WERI-Rb-1 (cell line): ENCODE data around the gene SKIC2.
"Not testable (repeated sequence)": the region's sequence is repeated elsewhere in the genome, so short reads cannot be mapped to it uniquely, and the experiment has no call there.

Experiments
- DNase-seq: peaks from one replicate; pipeline ENCODE4 v3.0.0-alpha.2; 2020
- H3K27ac ChIP-seq: fragments of 250-450 bp; sonication (Bioruptor Pico); 2 replicates; pipeline ENCODE4 v1.5.1; 2020; ENCODE audit warnings: mild to moderate bottlenecking, moderate library complexity
- H3K27me3 ChIP-seq: fragments of 250-450 bp; sonication (Bioruptor Pico); 2 replicates; pipeline ENCODE4 v1.5.1; 2021; ENCODE audit warnings: mild to moderate bottlenecking, low read depth, moderate library complexity; ENCODE audit not compliant: insufficient read depth, severe bottlenecking
- H3K36me3 ChIP-seq: fragments of 250-450 bp; sonication (Bioruptor Pico); 2 replicates; pipeline ENCODE4 v1.5.1; 2020; ENCODE audit warnings: mild to moderate bottlenecking, moderate library complexity
- H3K4me3 ChIP-seq: 2 replicates; pipeline ENCODE4 v1.5.1; 2011; ENCODE audit warnings: low read depth, mild to moderate bottlenecking, control low read depth, low read length
- H3K9me3 ChIP-seq: fragments of 250-450 bp; sonication (Bioruptor Pico); 2 replicates; pipeline ENCODE4 v1.5.1; 2021; ENCODE audit warnings: mild to moderate bottlenecking, moderate library complexity; ENCODE audit not compliant: severe bottlenecking
- CTCF ChIP-seq: IDR thresholded peaks from 2 replicates; pipeline ENCODE4 v1.5.1; 2011; ENCODE audit warnings: low read depth, mild to moderate bottlenecking, control low read depth, inconsistent platforms, low read length

Gene SKIC2

GRCh38 chr6:32007086-32007485, 48.1 kb downstream of the SKIC2 start:
- not testable (repeated sequence) for H3K4me3 ChIP-seq, H3K36me3 ChIP-seq, H3K9me3 ChIP-seq, H3K27ac ChIP-seq, H3K27me3 ChIP-seq
- TF ChIP-seq CTCF = 0 out of 2 replicates have a peak, but pooled peaks have one; percentile 13
- DNase-seq = peak; percentile 37

DNA sequence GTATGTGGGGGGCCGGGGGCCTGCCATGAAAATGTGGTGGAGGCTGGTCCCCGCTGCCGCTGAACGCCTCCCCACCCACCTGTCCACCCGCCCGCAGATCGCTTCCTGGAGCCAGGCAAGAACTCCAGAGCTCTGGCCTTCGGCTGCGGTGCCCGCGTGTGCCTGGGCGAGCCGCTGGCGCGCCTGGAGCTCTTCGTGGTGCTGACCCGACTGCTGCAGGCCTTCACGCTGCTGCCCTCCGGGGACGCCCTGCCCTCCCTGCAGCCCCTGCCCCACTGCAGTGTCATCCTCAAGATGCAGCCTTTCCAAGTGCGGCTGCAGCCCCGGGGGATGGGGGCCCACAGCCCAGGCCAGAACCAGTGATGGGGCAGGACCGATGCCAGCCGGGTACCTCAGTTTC, 49.1 kb downstream of the SKIC2 start:
- not testable (repeated sequence) for H3K9me3 ChIP-seq, H3K27ac ChIP-seq, H3K27me3 ChIP-seq, H3K36me3 ChIP-seq, H3K4me3 ChIP-seq
- DNase-seq = peak; percentile 7

- H3K9me3 ChIP-seq, H3K27me3 ChIP-seq, H3K36me3 ChIP-seq, H3K4me3 ChIP-seq: not testable (repeated sequence)
- DNase-seq = peak; percentile 98
- peak overlapping the region; percentile 49; the same call in 1 of the 2 replicates for H3K27ac ChIP-seq
Observed at GRCh38 chr6:32008616-32009015, 49.6 kb downstream of the SKIC2 start.

DNA sequence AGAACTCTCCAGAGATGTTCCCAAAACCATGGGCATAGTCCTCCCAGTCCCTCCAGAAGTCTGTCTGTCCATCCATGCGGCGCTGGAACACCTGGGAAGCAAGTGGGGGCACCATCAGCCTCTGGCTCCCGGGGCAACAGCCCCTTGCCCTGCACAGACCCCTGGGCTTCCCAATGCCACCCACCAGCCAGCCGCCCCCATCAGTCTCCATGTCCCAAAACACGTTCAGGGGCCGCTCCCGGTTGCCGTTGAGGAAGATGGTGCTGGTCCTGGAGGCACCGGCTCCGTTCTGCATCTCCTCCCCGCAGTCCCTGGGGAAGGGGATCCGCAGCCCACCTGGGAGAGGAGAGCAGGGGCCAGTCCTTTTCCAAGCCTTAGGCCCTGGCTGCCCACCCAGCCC, 50.6 kb downstream of the SKIC2 start:
- H3K9me3 ChIP-seq, H3K36me3 ChIP-seq, DNase-seq, H3K27ac ChIP-seq, H3K27me3 ChIP-seq, H3K4me3 ChIP-seq: not testable (repeated sequence)

- not testable (repeated sequence) for H3K27me3 ChIP-seq, H3K27ac ChIP-seq, H3K9me3 ChIP-seq, H3K36me3 ChIP-seq, H3K4me3 ChIP-seq
- DNase-seq = peak; percentile 7
Observed at GRCh38 chr6:32010856-32011530, 52.0 kb downstream of the SKIC2 start.

- H3K4me3 ChIP-seq, DNase-seq, H3K27ac ChIP-seq: not testable (repeated sequence)
Observed at GRCh38 chr6:32012941-32013617, 54.1 kb downstream of the SKIC2 start.

GRCh38 chr6:32013738-32014137, 54.8 kb downstream of the SKIC2 start:
- H3K27ac ChIP-seq, H3K36me3 ChIP-seq, H3K9me3 ChIP-seq, H3K27me3 ChIP-seq, DNase-seq, H3K4me3 ChIP-seq: not testable (repeated sequence)

More at GRCh38 chr6:32012941-32013617, 54.1 kb downstream of the SKIC2 start:
- H3K36me3 ChIP-seq, H3K9me3 ChIP-seq, H3K27me3 ChIP-seq: not testable (repeated sequence)

- not testable (repeated sequence) for H3K4me3 ChIP-seq, H3K36me3 ChIP-seq, DNase-seq, H3K27me3 ChIP-seq, H3K9me3 ChIP-seq, H3K27ac ChIP-seq
Observed at GRCh38 chr6:32014547-32014946, 55.6 kb downstream of the SKIC2 start, which contains the start of gene C4B. TSS of gene C4B (plus strand) at chr6:32014795. CDS start at chr6:32014846, 51 bp downstream.
